ENCODE results near the gene FHOD3.
"Not testable (repeated sequence)": the region's sequence is repeated elsewhere in the genome, so short reads cannot be mapped to it uniquely, and the experiment has no call there.

Gene FHOD3

GRCh38 chr18:36721351-36721750 lies 423.8 kb downstream of the FHOD3 start:
- H3K27ac ChIP-seq (ENCODE audit: insufficient read depth, low read length, poor library complexity, severe bottlenecking); H3K4me3 ChIP-seq (ENCODE audit: insufficient read depth, low read depth, low read length, poor library complexity, severe bottlenecking); H3K36me3 ChIP-seq (ENCODE audit: control insufficient read depth, insufficient read depth, low read length); DNase-seq; H3K27me3 ChIP-seq (replicated peaks; ENCODE audit: control insufficient read depth, insufficient read depth, low read length, poor library complexity, severe bottlenecking); H3K4me1 ChIP-seq (ENCODE audit: control insufficient read depth, insufficient read depth, low read length, poor library complexity, severe bottlenecking); H3K9me3 ChIP-seq (ENCODE audit: control insufficient read depth, low read length): not testable (repeated sequence)

- H3K4me1 ChIP-seq (ENCODE audit: control insufficient read depth, insufficient read depth, low read length, poor library complexity, severe bottlenecking), result no peaks in the 10 kb centered on the region
- H3K36me3 ChIP-seq (ENCODE audit: control insufficient read depth, insufficient read depth, low read length), result no peaks in the 10 kb centered on the region
- H3K27ac ChIP-seq (ENCODE audit: insufficient read depth, low read length, poor library complexity, severe bottlenecking), result no peak overlapping the region
- no peak overlapping the region for H3K4me3 ChIP-seq (ENCODE audit: insufficient read depth, low read depth, low read length, poor library complexity, severe bottlenecking)
- H3K27me3 ChIP-seq (replicated peaks; ENCODE audit: control insufficient read depth, insufficient read depth, low read length, poor library complexity, severe bottlenecking), result no peaks in the 10 kb centered on the region
- no peaks in the 10 kb centered on the region for H3K9me3 ChIP-seq (ENCODE audit: control insufficient read depth, low read length)
- no peak for DNase-seq
Observed at GRCh38 chr18:36724169-36724568, 426.7 kb downstream of the FHOD3 start.

GRCh38 chr18:36724591-36725001 lies 427.1 kb downstream of the FHOD3 start:
- H3K9me3 ChIP-seq (ENCODE audit: control insufficient read depth, low read length), result no peaks in the 10 kb centered on the region
- no peak overlapping the region for H3K27ac ChIP-seq (ENCODE audit: insufficient read depth, low read length, poor library complexity, severe bottlenecking)
- H3K4me1 ChIP-seq (ENCODE audit: control insufficient read depth, insufficient read depth, low read length, poor library complexity, severe bottlenecking), result no peaks in the 10 kb centered on the region
- DNase-seq, result no peak
- H3K4me3 ChIP-seq (ENCODE audit: insufficient read depth, low read depth, low read length, poor library complexity, severe bottlenecking), result no peak overlapping the region
- no peaks in the 10 kb centered on the region for H3K36me3 ChIP-seq (ENCODE audit: control insufficient read depth, insufficient read depth, low read length)
- H3K27me3 ChIP-seq (replicated peaks; ENCODE audit: control insufficient read depth, insufficient read depth, low read length, poor library complexity, severe bottlenecking), result no peaks in the 10 kb centered on the region

- Histone ChIP-seq H3K4me3 (ENCODE audit: insufficient read depth, low read depth, low read length, poor library complexity, severe bottlenecking) (no peak overlapping the region), H3K27me3 (replicated peaks; ENCODE audit: control insufficient read depth, insufficient read depth, low read length, poor library complexity, severe bottlenecking) (no peaks in the 10 kb centered on the region)
- no peak for DNase-seq
Observed at GRCh38 chr18:36728345-36728744, 430.8 kb downstream of the FHOD3 start.

GRCh38 chr18:36729197-36729596 lies 431.7 kb downstream of the FHOD3 start:
- DNase-seq, result no peak
- H3K9me3 ChIP-seq (ENCODE audit: control insufficient read depth, low read length), result no peaks in the 10 kb centered on the region
- H3K27ac ChIP-seq (ENCODE audit: insufficient read depth, low read length, poor library complexity, severe bottlenecking), result no peak overlapping the region
- no peaks in the 10 kb centered on the region for H3K4me1 ChIP-seq (ENCODE audit: control insufficient read depth, insufficient read depth, low read length, poor library complexity, severe bottlenecking)
- H3K27me3 ChIP-seq (replicated peaks; ENCODE audit: control insufficient read depth, insufficient read depth, low read length, poor library complexity, severe bottlenecking), result no peaks in the 10 kb centered on the region
- no peak overlapping the region for H3K4me3 ChIP-seq (ENCODE audit: insufficient read depth, low read depth, low read length, poor library complexity, severe bottlenecking)
- H3K36me3 ChIP-seq (ENCODE audit: control insufficient read depth, insufficient read depth, low read length), result no peaks in the 10 kb centered on the region

More at GRCh38 chr18:36728345-36728744, 430.8 kb downstream of the FHOD3 start:
- Histone ChIP-seq H3K9me3 (ENCODE audit: control insufficient read depth, low read length) (no peaks in the 10 kb centered on the region), H3K27ac (ENCODE audit: insufficient read depth, low read length, poor library complexity, severe bottlenecking) (no peak overlapping the region), H3K4me1 (ENCODE audit: control insufficient read depth, insufficient read depth, low read length, poor library complexity, severe bottlenecking) (no peaks in the 10 kb centered on the region), H3K36me3 (ENCODE audit: control insufficient read depth, insufficient read depth, low read length) (no peaks in the 10 kb centered on the region)

GRCh38 chr18:36732264-36732663 lies 434.8 kb downstream of the FHOD3 start:
- H3K9me3 ChIP-seq (ENCODE audit: control insufficient read depth, low read length), result no peaks in the 10 kb centered on the region
- no peaks in the 10 kb centered on the region for H3K36me3 ChIP-seq (ENCODE audit: control insufficient read depth, insufficient read depth, low read length)

GRCh38 chr18:36733150-36733549 lies 435.6 kb downstream of the FHOD3 start:
- Histone ChIP-seq H3K9me3 (ENCODE audit: control insufficient read depth, low read length) (no peaks in the 10 kb centered on the region), H3K4me3 (ENCODE audit: insufficient read depth, low read depth, low read length, poor library complexity, severe bottlenecking) (no peak overlapping the region), H3K27ac (ENCODE audit: insufficient read depth, low read length, poor library complexity, severe bottlenecking) (no peak overlapping the region), H3K4me1 (ENCODE audit: control insufficient read depth, insufficient read depth, low read length, poor library complexity, severe bottlenecking) (no peaks in the 10 kb centered on the region), H3K27me3 (replicated peaks; ENCODE audit: control insufficient read depth, insufficient read depth, low read length, poor library complexity, severe bottlenecking) (no peaks in the 10 kb centered on the region), H3K36me3 (ENCODE audit: control insufficient read depth, insufficient read depth, low read length) (no peaks in the 10 kb centered on the region)
- no peak for DNase-seq

More at GRCh38 chr18:36732264-36732663, 434.8 kb downstream of the FHOD3 start:
- Histone ChIP-seq H3K4me3 (ENCODE audit: insufficient read depth, low read depth, low read length, poor library complexity, severe bottlenecking) (no peak overlapping the region), H3K27me3 (replicated peaks; ENCODE audit: control insufficient read depth, insufficient read depth, low read length, poor library complexity, severe bottlenecking) (no peaks in the 10 kb centered on the region), H3K27ac (ENCODE audit: insufficient read depth, low read length, poor library complexity, severe bottlenecking) (no peak overlapping the region), H3K4me1 (ENCODE audit: control insufficient read depth, insufficient read depth, low read length, poor library complexity, severe bottlenecking) (no peaks in the 10 kb centered on the region)
- no peak for DNase-seq

GRCh38 chr18:36734596-36734995 lies 437.1 kb downstream of the FHOD3 start:
- H3K4me1 ChIP-seq (ENCODE audit: control insufficient read depth, insufficient read depth, low read length, poor library complexity, severe bottlenecking), result no peaks in the 10 kb centered on the region
- no peak for DNase-seq

GRCh38 chr18:36735130-36735529 lies 437.6 kb downstream of the FHOD3 start:
- no peaks in the 10 kb centered on the region for H3K9me3 ChIP-seq (ENCODE audit: control insufficient read depth, low read length)
- no peaks in the 10 kb centered on the region for H3K27me3 ChIP-seq (replicated peaks; ENCODE audit: control insufficient read depth, insufficient read depth, low read length, poor library complexity, severe bottlenecking)
- H3K27ac ChIP-seq (ENCODE audit: insufficient read depth, low read length, poor library complexity, severe bottlenecking), result no peak overlapping the region
- H3K36me3 ChIP-seq (ENCODE audit: control insufficient read depth, insufficient read depth, low read length), result no peaks in the 10 kb centered on the region
- no peak overlapping the region for H3K4me3 ChIP-seq (ENCODE audit: insufficient read depth, low read depth, low read length, poor library complexity, severe bottlenecking)
- H3K4me1 ChIP-seq (ENCODE audit: control insufficient read depth, insufficient read depth, low read length, poor library complexity, severe bottlenecking), result no peaks in the 10 kb centered on the region
- no peak for DNase-seq

More at GRCh38 chr18:36734596-36734995, 437.1 kb downstream of the FHOD3 start:
- no peaks in the 10 kb centered on the region for H3K27me3 ChIP-seq (replicated peaks; ENCODE audit: control insufficient read depth, insufficient read depth, low read length, poor library complexity, severe bottlenecking)
- H3K4me3 ChIP-seq (ENCODE audit: insufficient read depth, low read depth, low read length, poor library complexity, severe bottlenecking), result no peak overlapping the region
- no peak overlapping the region for H3K27ac ChIP-seq (ENCODE audit: insufficient read depth, low read length, poor library complexity, severe bottlenecking)
- no peaks in the 10 kb centered on the region for H3K9me3 ChIP-seq (ENCODE audit: control insufficient read depth, low read length)
- no peaks in the 10 kb centered on the region for H3K36me3 ChIP-seq (ENCODE audit: control insufficient read depth, insufficient read depth, low read length)

GRCh38 chr18:36736094-36736493 lies 438.6 kb downstream of the FHOD3 start:
- no peaks in the 10 kb centered on the region for H3K27me3 ChIP-seq (replicated peaks; ENCODE audit: control insufficient read depth, insufficient read depth, low read length, poor library complexity, severe bottlenecking)
- H3K4me3 ChIP-seq (ENCODE audit: insufficient read depth, low read depth, low read length, poor library complexity, severe bottlenecking), result no peak overlapping the region
- H3K9me3 ChIP-seq (ENCODE audit: control insufficient read depth, low read length), result no peaks in the 10 kb centered on the region
- H3K4me1 ChIP-seq (ENCODE audit: control insufficient read depth, insufficient read depth, low read length, poor library complexity, severe bottlenecking), result no peaks in the 10 kb centered on the region
- no peak for DNase-seq
- no peaks in the 10 kb centered on the region for H3K36me3 ChIP-seq (ENCODE audit: control insufficient read depth, insufficient read depth, low read length)
- H3K27ac ChIP-seq (ENCODE audit: insufficient read depth, low read length, poor library complexity, severe bottlenecking), result no peak overlapping the region

GRCh38 chr18:36737316-36737715 lies 439.8 kb downstream of the FHOD3 start:
- H3K36me3 ChIP-seq (ENCODE audit: control insufficient read depth, insufficient read depth, low read length), result no peaks in the 10 kb centered on the region
- no peak overlapping the region for H3K27ac ChIP-seq (ENCODE audit: insufficient read depth, low read length, poor library complexity, severe bottlenecking)
- no peak overlapping the region for H3K4me3 ChIP-seq (ENCODE audit: insufficient read depth, low read depth, low read length, poor library complexity, severe bottlenecking)

More at GRCh38 chr18:36737316-36737715, 439.8 kb downstream of the FHOD3 start:
- no peaks in the 10 kb centered on the region for H3K4me1 ChIP-seq (ENCODE audit: control insufficient read depth, insufficient read depth, low read length, poor library complexity, severe bottlenecking)
- no peak for DNase-seq
- H3K27me3 ChIP-seq (replicated peaks; ENCODE audit: control insufficient read depth, insufficient read depth, low read length, poor library complexity, severe bottlenecking), result no peaks in the 10 kb centered on the region
- H3K9me3 ChIP-seq (ENCODE audit: control insufficient read depth, low read length), result no peaks in the 10 kb centered on the region
